BJ (cell line): Measurements from ENCODE around the gene ZFAND3. TPM values are rescaled to one million over a fixed set of nuclear protein-coding genes. Genes with fewer than 3 reads are reported as not detected.

Experiments used
- CTCF ChIA-PET: fragments of 350-600 bp; formaldehyde crosslinking; extraction: SDS; loops from one replicate; lab custom pipeline; 2021; ENCODE audit warnings: antibody characterized with exemption, inconsistent platforms; lab: Yijun Ruan, JAX
- POLR2A ChIA-PET: fragments of 300-600 bp; sonication (Branson Sonifier 250); formaldehyde crosslinking; extraction: SDS; loops from one replicate; lab custom pipeline; 2021; ENCODE audit warnings: antibody characterized with exemption; lab: Charles Lee
- DNase-seq: peaks from one replicate; pipeline ENCODE4 v3.0.0-alpha.2; 2011; ENCODE audit warnings: low read depth
- H3K27me3 ChIP-seq: 2 replicates; pipeline ENCODE4 v1.6.0; 2011; ENCODE audit warnings: low read length; ENCODE audit not compliant: control insufficient read depth, insufficient read depth
- H3K36me3 ChIP-seq: 2 replicates; pipeline ENCODE4 v1.5.1; 2011; ENCODE audit warnings: low read length; ENCODE audit not compliant: control insufficient read depth, insufficient read depth
- H3K4me3 ChIP-seq: 2 replicates; pipeline ENCODE4 v1.5.1; 2011; ENCODE audit warnings: low read depth, mild to moderate bottlenecking, control low read depth, low read length
- polyA plus RNA-seq: library from polyadenylated mRNA; depleted of rRNA; stranded (reverse); fragments of >200 nt; gene quantifications from 2 replicates; pipeline ENCODE4 v1.2.3, GENCODE V29; 2011
- TF ChIP-seq, protein P1 (sequence below): IDR thresholded peaks from 2 replicates; pipeline ENCODE4 v1.5.1; 2011; ENCODE audit warnings: low read depth, mild to moderate bottlenecking, control low read depth, inconsistent platforms, low read length, moderate library complexity; ENCODE audit not compliant: insufficient read depth

ZFAND3 gene
- polyA plus RNA-seq, 1 experiment, result 15.5 TPM

DNA sequence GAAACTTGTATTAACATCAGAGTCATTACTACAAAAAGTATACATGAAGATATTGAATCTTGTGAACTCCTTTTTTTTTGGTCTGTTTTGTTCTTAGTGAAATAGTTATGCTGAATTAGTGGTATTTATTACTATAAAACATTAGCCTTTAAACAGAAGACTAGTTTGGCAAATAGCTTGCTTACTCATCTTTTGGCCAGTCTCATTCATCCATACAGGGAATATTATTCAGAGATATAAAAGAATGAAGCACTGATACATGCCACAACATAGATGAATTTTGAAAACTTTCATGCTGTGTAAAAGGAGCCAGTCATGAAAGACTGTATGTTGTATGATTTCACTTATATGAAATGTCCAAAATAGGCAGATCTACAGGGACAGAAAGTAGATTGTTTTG, 205.9 kb downstream of the ZFAND3 start:
- POLR2A ChIA-PET, result interaction anchor here (0.5 kb wide), 1 partner anchor 185 kb away, joined by 6 read pairs; no protein-coding TSS in a partner anchor
- TF ChIP-seq, protein P1, sequence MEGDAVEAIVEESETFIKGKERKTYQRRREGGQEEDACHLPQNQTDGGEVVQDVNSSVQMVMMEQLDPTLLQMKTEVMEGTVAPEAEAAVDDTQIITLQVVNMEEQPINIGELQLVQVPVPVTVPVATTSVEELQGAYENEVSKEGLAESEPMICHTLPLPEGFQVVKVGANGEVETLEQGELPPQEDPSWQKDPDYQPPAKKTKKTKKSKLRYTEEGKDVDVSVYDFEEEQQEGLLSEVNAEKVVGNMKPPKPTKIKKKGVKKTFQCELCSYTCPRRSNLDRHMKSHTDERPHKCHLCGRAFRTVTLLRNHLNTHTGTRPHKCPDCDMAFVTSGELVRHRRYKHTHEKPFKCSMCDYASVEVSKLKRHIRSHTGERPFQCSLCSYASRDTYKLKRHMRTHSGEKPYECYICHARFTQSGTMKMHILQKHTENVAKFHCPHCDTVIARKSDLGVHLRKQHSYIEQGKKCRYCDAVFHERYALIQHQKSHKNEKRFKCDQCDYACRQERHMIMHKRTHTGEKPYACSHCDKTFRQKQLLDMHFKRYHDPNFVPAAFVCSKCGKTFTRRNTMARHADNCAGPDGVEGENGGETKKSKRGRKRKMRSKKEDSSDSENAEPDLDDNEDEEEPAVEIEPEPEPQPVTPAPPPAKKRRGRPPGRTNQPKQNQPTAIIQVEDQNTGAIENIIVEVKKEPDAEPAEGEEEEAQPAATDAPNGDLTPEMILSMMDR, result no peak
- Histone ChIP-seq H3K36me3 (no peaks in the 10 kb centered on the region), H3K27me3 (no peaks in the 10 kb centered on the region), H3K4me3 (no peak overlapping the region)
- CTCF ChIA-PET, result interaction anchor here (1.0 to 1.1 kb wide), 2 partner anchors 12 to 242 kb away, joined by 3 read pairs; no protein-coding TSS in a partner anchor
- no peak for DNase-seq

DNA sequence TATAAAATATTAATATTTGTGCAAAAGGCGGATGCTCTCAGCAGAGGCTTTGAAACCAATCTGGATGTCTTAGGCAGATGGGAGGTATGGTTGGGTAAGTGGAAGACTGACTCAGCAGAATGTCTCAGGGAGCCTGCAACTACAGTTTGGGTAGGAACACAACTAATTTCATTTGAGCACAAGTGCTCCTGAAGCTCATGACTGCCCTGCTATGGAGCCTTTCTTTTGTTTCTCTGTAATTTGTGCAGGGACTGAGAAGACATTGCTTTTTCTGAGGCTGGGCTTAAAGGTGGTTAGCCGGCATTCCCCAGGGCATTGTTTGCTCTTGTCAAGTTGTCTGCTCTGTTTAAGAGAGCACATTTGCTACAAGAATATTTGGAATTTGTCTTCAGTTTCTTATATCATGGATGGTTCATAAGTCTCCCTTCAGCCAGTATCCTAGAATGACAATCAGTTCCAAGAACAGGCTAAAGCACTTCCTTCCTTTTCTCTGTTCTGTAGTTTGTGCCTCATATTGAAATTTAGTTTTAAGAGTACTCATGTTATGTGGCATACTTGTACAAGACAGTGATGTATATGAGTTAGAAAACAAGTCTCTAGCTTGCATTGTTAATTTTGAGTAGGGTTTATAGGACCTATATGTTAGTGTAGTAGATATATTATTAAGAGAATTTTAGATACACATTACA, 208.3 kb downstream of the ZFAND3 start:
- ChIA-PET POLR2A (no interaction called here), CTCF (interaction anchor here (1.1 to 1.6 kb wide), 3 partner anchors 12 to 466 kb away, joined by 4 read pairs; no protein-coding TSS in a partner anchor)
- Histone ChIP-seq H3K4me3 (no peak overlapping the region), H3K27me3 (no peaks in the 10 kb centered on the region), H3K36me3 (no peaks in the 10 kb centered on the region)
- DNase-seq, result no peak
- TF ChIP-seq, protein P1, result no peak

DNA sequence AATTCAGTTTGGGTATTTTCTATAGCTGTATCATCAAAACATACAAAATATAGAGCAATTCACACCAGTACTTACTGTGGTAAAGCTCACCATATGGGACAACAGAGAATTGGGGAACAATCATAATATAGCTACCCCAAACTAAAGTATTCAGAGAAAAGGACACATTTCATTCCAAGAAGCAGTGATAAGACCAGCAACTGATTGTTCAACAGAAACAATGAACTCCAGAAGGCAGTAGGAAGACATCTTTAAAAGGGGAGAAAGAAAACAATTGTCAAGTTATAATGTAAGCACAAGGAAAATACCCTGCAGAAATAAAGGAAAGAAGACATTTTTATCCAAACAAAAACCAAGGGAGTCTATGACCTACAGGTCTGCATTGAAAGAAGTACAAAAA, 210.9 kb downstream of the ZFAND3 start:
- H3K4me3 ChIP-seq, result no peak overlapping the region
- no peaks in the 10 kb centered on the region for H3K36me3 ChIP-seq
- no peak for DNase-seq
- H3K27me3 ChIP-seq, result no peaks in the 10 kb centered on the region
- TF ChIP-seq, protein P1, result no peak
- ChIA-PET CTCF (no interaction called here), POLR2A (no interaction called here)

DNA sequence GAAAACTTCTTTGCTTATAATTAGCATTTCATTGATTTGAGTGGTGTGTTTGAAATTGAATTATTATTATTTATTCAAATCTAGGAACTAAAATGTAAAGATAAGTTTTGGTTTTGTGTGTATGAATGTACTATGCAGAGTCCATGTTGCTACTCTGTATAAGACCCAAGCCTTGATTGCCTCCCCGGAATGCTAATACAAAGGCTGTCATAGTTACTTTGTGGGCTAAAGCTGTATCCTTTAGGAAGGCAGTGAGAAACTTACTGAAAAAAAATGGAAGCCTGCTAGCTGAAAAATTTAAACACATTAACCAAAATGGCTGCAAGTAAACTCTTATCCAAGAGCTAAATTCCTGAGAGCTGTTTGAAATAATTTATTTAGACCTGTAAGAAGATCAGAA, 213.3 kb downstream of the ZFAND3 start:
- CTCF ChIA-PET, result interaction anchor here (0.6 to 3.4 kb wide), 6 partner anchors 10 to 461 kb away, joined by 3 to 16 read pairs (median 3); no protein-coding TSS in a partner anchor
- no peaks in the 10 kb centered on the region for H3K27me3 ChIP-seq
- POLR2A ChIA-PET, result no interaction called here
- no peak overlapping the region for H3K4me3 ChIP-seq
- TF ChIP-seq, protein P1, result no peak
- no peak for DNase-seq
- H3K36me3 ChIP-seq, result no peaks in the 10 kb centered on the region

DNA sequence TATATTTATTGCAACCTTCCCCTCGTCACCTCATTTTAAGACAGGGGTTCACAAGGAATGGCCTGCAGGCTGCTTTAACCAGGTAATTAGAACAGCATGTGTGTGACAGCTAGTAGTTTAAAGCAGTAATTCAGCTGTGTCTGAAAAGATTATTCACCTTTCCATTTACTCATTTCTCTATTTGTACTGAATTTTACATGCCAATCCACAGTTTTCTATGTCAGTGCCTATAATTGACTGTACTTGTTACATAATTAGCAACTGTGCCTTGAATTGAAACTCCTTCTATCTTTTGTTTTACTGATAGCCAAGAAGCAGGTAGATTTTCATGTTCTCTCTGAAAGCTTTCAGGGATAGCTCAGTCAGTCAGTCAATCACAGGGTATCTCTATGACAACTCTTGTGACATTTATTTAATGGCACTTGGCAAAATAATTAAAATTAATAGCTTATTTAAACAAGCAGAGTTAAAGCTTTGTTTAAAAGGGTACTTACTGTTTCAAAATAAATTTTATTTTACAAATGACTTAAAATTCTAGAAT, 214.0 kb downstream of the ZFAND3 start:
- POLR2A ChIA-PET, result no interaction called here

More for the DNA sequence above, 214.0 kb downstream of the ZFAND3 start:
- DNase-seq, result no peak
- Histone ChIP-seq H3K36me3 (no peaks in the 10 kb centered on the region), H3K4me3 (no peak overlapping the region), H3K27me3 (no peaks in the 10 kb centered on the region)
- CTCF ChIA-PET, result interaction anchor here (0.6 to 3.4 kb wide), 18 partner anchors 11 to 464 kb away, joined by 3 to 16 read pairs (median 3); no protein-coding TSS in a partner anchor
- TF ChIP-seq, protein P1, result no peak
